Upper lobe of right lung (tissue), 1 donor: ENCODE data around the gene COL16A1. TPM values are rescaled to one million over a fixed set of nuclear protein-coding genes. Genes with fewer than 3 reads are reported as not detected.

Experiments used
- ATAC-seq: fragments of 200-7000 bp; cut with Tn5 transposase; one replicate; pipeline ENCODE4 v1.9.1; 2020; ENCODE audit warnings: mild to moderate bottlenecking, moderate library complexity
- DNase-seq: peaks from one replicate; pipeline ENCODE4 v3.0.0-alpha.2; 2020
- H3K27ac ChIP-seq: fragments of 200-600 bp; one replicate; pipeline ENCODE4 v1.8.0; 2022
- H3K27me3 ChIP-seq: fragments of 200-600 bp; one replicate; pipeline ENCODE4 v1.8.0; 2022; ENCODE audit warnings: mild to moderate bottlenecking
- H3K36me3 ChIP-seq: fragments of 200-600 bp; one replicate; pipeline ENCODE4 v1.8.0; 2022
- H3K4me1 ChIP-seq: fragments of 200-600 bp; one replicate; pipeline ENCODE4 v1.8.0; 2022
- H3K4me3 ChIP-seq: fragments of 200-600 bp; one replicate; pipeline ENCODE4 v1.8.0; 2022; ENCODE audit warnings: mild to moderate bottlenecking
- H3K9me3 ChIP-seq: fragments of 200-600 bp; one replicate; pipeline ENCODE4 v1.8.0; 2022
- CTCF ChIP-seq: fragments of 200-600 bp; IDR thresholded peaks from one replicate; pipeline ENCODE4 v1.8.0; 2022; ENCODE audit warnings: antibody characterized with exemption
- intact Hi-C: fragments of 100-400 bp; cut with DNase I; formaldehyde crosslinking; loops from one replicate; pipeline ENCODE4 v1.11.0; 2022
- total RNA-seq: library from RNA; stranded (reverse); fragmentation: NEBNext Ultra II Directional; extraction: Animal tissue kit (Norgen Biotek cat#: 25700); gene quantifications from one replicate; pipeline ENCODE4 v1.2.1, GENCODE V29; 2021
- donor health status: DM: no; HTN: yes; CAD: no; lungs with severe emphysema.

The COL16A1 gene
- total RNA-seq, 1 donor from 2014 or later: 28.9 TPM

GRCh38 chr1:31637915-31638673 lies 65.7 kb downstream of the COL16A1 start:
- no peak for DNase-seq
- ATAC-seq: peak; percentile 33
- intact Hi-C loops: no loop called here

GRCh38 chr1:31633117-31633516 lies 70.7 kb downstream of the COL16A1 start:
- no peak overlapping the region for H3K27ac ChIP-seq
- no peak overlapping the region for H3K4me3 ChIP-seq
- H3K4me1 ChIP-seq: peaks cover 29% of the 10 kb centered on the region
- H3K27me3 ChIP-seq: no peaks in the 10 kb centered on the region
- H3K9me3 ChIP-seq: no peaks in the 10 kb centered on the region
- peaks cover 70% of the 10 kb centered on the region for H3K36me3 ChIP-seq
- peak; percentile 39 for TF ChIP-seq CTCF
- intact Hi-C loops: no loop called here
- peak; percentile 40 for ATAC-seq
- no peak for DNase-seq

More at GRCh38 chr1:31637915-31638673, 65.7 kb downstream of the COL16A1 start:
- Histone ChIP-seq H3K9me3 (no peaks in the 10 kb centered on the region), H3K4me1 (peaks cover 58% of the 10 kb centered on the region), H3K4me3 (no peak overlapping the region), H3K27ac (no peak overlapping the region), H3K27me3 (no peaks in the 10 kb centered on the region), H3K36me3 (peaks cover 21% of the 10 kb centered on the region)
- no peak for TF ChIP-seq CTCF

GRCh38 chr1:31632649-31633048 lies 71.2 kb downstream of the COL16A1 start:
- Histone ChIP-seq H3K27ac (no peak overlapping the region), H3K4me1 (peaks cover 29% of the 10 kb centered on the region), H3K4me3 (no peak overlapping the region), H3K27me3 (no peaks in the 10 kb centered on the region), H3K36me3 (peaks cover 71% of the 10 kb centered on the region), H3K9me3 (no peaks in the 10 kb centered on the region)
- DNase-seq: no peak
- TF ChIP-seq CTCF: no peak
- intact Hi-C loops: no loop called here
- no peak for ATAC-seq

- Histone ChIP-seq H3K4me1 (peaks cover 40% of the 10 kb centered on the region), H3K36me3 (peaks cover 54% of the 10 kb centered on the region), H3K4me3 (no peak overlapping the region), H3K27ac (peak overlapping the region; percentile 77), H3K9me3 (no peaks in the 10 kb centered on the region), H3K27me3 (no peaks in the 10 kb centered on the region)
- no peak for TF ChIP-seq CTCF
- DNase-seq (no peak), ATAC-seq (no peak)
- intact Hi-C loops: no loop called here
These were observed 74.8 kb downstream of the COL16A1 start for GRCh38 chr1:31628931-31629556.

GRCh38 chr1:31627930-31628559 lies 75.8 kb downstream of the COL16A1 start:
- no peak overlapping the region for H3K4me3 ChIP-seq
- no peaks in the 10 kb centered on the region for H3K27me3 ChIP-seq
- peaks cover 40% of the 10 kb centered on the region for H3K4me1 ChIP-seq
- H3K27ac ChIP-seq: peak overlapping the region; percentile 77
- H3K9me3 ChIP-seq: no peaks in the 10 kb centered on the region
- peak; percentile 86 for ATAC-seq
- peak; percentile 89 for DNase-seq
- H3K36me3 ChIP-seq: peaks cover 49% of the 10 kb centered on the region
- no peak for TF ChIP-seq CTCF
- intact Hi-C loops: no loop called here
